ENCODE results near the gene TMEM114. TPM values are rescaled to one million over a fixed set of nuclear protein-coding genes. Genes with fewer than 3 reads are reported as not detected.
"Not testable (repeated sequence)": the region's sequence is repeated elsewhere in the genome, so short reads cannot be mapped to it uniquely, and the experiment has no call there.

The TMEM114 gene
- polyA plus RNA-seq, 1 donor = 0.49 TPM

DNA sequence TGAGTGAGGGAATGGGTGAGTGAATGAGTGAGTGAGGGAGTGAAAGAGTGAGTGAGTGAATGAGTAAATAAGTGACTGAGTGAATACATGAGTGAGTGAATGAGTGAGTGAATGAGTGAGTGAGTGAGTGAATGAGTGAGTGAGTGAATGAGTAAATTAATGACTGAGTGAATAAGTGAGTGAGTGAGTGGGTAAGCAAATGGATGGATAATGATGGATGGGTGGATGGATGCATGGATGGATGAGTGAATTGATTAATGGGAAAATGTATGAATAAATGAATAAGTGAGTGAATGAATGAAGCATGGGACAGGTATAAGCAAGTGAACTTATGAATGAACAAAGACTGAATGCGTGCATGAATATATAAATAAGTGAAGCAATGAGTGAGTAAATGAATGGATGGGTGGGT is 25.4 kb downstream of the TMEM114 start:
- H3K27ac ChIP-seq (ENCODE audit: low read length) = no peak overlapping the region
- no peak for DNase-seq
- no peaks in the 10 kb centered on the region for H3K9me3 ChIP-seq (ENCODE audit: control insufficient read depth, low read depth, low read length)
- H3K4me3 ChIP-seq (ENCODE audit: low read length) = no peak overlapping the region
- WGBS (ENCODE audit: insufficient coverage, low lambda C conversion rate) = 83% methylated on average over 1 of the region's 1 CpG
- H3K27me3 ChIP-seq (ENCODE audit: control insufficient read depth, insufficient read depth, low read length) = peaks cover under 1% of the 10 kb centered on the region
- H3K4me1 ChIP-seq (ENCODE audit: control insufficient read depth, insufficient read depth, low read length) = no peaks in the 10 kb centered on the region
- H3K36me3 ChIP-seq (ENCODE audit: control insufficient read depth, insufficient read depth, low read length) = no peaks in the 10 kb centered on the region

- H3K9me3 ChIP-seq (ENCODE audit: control insufficient read depth, low read depth, low read length); H3K36me3 ChIP-seq (ENCODE audit: control insufficient read depth, insufficient read depth, low read length); H3K27me3 ChIP-seq (ENCODE audit: control insufficient read depth, insufficient read depth, low read length); H3K4me3 ChIP-seq (ENCODE audit: low read length); DNase-seq; H3K4me1 ChIP-seq (ENCODE audit: control insufficient read depth, insufficient read depth, low read length); H3K27ac ChIP-seq (ENCODE audit: low read length): not testable (repeated sequence)
- WGBS (ENCODE audit: insufficient coverage, low lambda C conversion rate) = 100% methylated on average over 1 of the region's 3 CpGs
These were observed 26.3 kb downstream of the TMEM114 start for GRCh38 chr16:8563944-8564540.

- Histone ChIP-seq H3K4me1 (ENCODE audit: control insufficient read depth, insufficient read depth, low read length) (no peaks in the 10 kb centered on the region), H3K27ac (ENCODE audit: low read length) (no peak overlapping the region), H3K9me3 (ENCODE audit: control insufficient read depth, low read depth, low read length) (no peaks in the 10 kb centered on the region), H3K27me3 (ENCODE audit: control insufficient read depth, insufficient read depth, low read length) (no peaks in the 10 kb centered on the region), H3K4me3 (ENCODE audit: low read length) (no peak overlapping the region), H3K36me3 (ENCODE audit: control insufficient read depth, insufficient read depth, low read length) (no peaks in the 10 kb centered on the region)
- 96% methylated on average over 2 of the region's 2 CpGs for WGBS (ENCODE audit: insufficient coverage, low lambda C conversion rate)
- no peak for DNase-seq
These were observed 28.8 kb downstream of the TMEM114 start for GRCh38 chr16:8561496-8561895.

DNA sequence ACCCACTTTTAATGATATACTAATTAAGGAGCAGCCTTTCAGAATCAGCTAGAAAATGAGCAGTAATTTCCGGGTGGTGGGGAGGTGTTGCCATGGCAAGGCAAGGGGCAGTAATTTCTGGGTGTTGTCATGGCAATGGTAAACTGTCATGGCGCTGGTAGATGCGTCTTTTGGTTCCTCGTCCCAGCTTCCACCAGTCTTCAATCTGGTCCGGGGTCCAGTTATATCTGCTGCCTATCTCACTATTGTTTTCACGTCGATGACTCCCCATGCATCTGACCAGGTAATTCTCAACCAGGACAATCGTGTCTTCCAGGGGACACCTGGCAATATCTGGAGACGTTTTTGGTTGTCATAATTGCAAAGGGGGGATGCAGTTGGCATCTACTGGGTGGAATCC is 34.9 kb downstream of the TMEM114 start:
- Histone ChIP-seq H3K36me3 (ENCODE audit: control insufficient read depth, insufficient read depth, low read length) (no peaks in the 10 kb centered on the region), H3K9me3 (ENCODE audit: control insufficient read depth, low read depth, low read length) (no peaks in the 10 kb centered on the region), H3K27me3 (ENCODE audit: control insufficient read depth, insufficient read depth, low read length) (no peaks in the 10 kb centered on the region), H3K4me1 (ENCODE audit: control insufficient read depth, insufficient read depth, low read length) (peaks cover 3% of the 10 kb centered on the region), H3K27ac (ENCODE audit: low read length) (no peak overlapping the region), H3K4me3 (ENCODE audit: low read length) (no peak overlapping the region)
- no peak for DNase-seq
- WGBS (ENCODE audit: insufficient coverage, low lambda C conversion rate) = no CpG with 5 or more reads among the region's 9 CpGs

GRCh38 chr16:8554881-8555280 is 35.4 kb downstream of the TMEM114 start:
- Histone ChIP-seq H3K27me3 (ENCODE audit: control insufficient read depth, insufficient read depth, low read length) (no peaks in the 10 kb centered on the region), H3K4me1 (ENCODE audit: control insufficient read depth, insufficient read depth, low read length) (peaks cover 3% of the 10 kb centered on the region), H3K36me3 (ENCODE audit: control insufficient read depth, insufficient read depth, low read length) (no peaks in the 10 kb centered on the region), H3K27ac (ENCODE audit: low read length) (no peak overlapping the region), H3K4me3 (ENCODE audit: low read length) (no peak overlapping the region), H3K9me3 (ENCODE audit: control insufficient read depth, low read depth, low read length) (no peaks in the 10 kb centered on the region)
- DNase-seq = no peak
- WGBS (ENCODE audit: insufficient coverage, low lambda C conversion rate) = no CpG with 5 or more reads among the region's 2 CpGs

GRCh38 chr16:8554022-8554421 is 36.3 kb downstream of the TMEM114 start:
- H3K4me1 ChIP-seq (ENCODE audit: control insufficient read depth, insufficient read depth, low read length) = peaks cover 3% of the 10 kb centered on the region
- DNase-seq = no peak
- no peak overlapping the region for H3K4me3 ChIP-seq (ENCODE audit: low read length)
- H3K36me3 ChIP-seq (ENCODE audit: control insufficient read depth, insufficient read depth, low read length) = no peaks in the 10 kb centered on the region
- 80% methylated on average over 1 of the region's 4 CpGs for WGBS (ENCODE audit: insufficient coverage, low lambda C conversion rate)
- no peak overlapping the region for H3K27ac ChIP-seq (ENCODE audit: low read length)
- H3K9me3 ChIP-seq (ENCODE audit: control insufficient read depth, low read depth, low read length) = no peaks in the 10 kb centered on the region
- H3K27me3 ChIP-seq (ENCODE audit: control insufficient read depth, insufficient read depth, low read length) = no peaks in the 10 kb centered on the region

DNA sequence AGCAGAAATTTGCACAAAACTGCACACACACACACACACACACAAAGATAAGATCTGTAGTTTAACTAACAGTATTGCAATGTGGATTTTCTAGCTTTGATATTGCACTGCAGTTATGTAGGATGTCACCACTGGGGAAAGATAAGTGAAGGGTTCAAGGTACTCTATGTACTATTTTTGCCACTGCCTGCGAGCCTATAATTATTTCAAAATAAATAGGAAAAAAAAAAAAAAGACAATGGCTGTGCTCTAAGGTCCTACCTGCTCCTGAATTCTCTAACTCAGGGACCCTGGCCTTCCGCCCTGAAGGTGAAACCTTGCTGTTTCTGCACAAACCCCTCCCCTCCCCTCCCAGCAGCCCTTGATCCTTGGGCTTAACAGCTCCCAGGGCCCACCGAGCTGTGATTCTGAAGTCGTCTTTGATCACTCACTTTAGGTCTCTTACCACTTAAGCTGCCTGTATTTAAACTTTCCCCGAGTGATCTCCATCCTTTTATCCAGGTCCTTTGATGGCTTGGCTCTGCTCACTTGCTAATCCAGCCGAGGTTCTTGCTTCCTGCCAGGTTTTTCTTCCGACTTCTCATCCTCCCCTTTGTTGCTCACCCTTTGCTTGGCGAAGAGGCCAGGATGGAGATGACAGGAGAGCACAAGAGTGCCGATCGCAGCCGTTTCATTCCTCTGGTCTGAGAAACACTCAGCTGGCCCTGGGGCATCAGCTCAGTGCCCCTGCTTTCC is 37.7 kb downstream of the TMEM114 start:
- Histone ChIP-seq H3K27ac (ENCODE audit: low read length) (no peak overlapping the region), H3K9me3 (ENCODE audit: control insufficient read depth, low read depth, low read length) (no peaks in the 10 kb centered on the region), H3K27me3 (ENCODE audit: control insufficient read depth, insufficient read depth, low read length) (no peaks in the 10 kb centered on the region), H3K36me3 (ENCODE audit: control insufficient read depth, insufficient read depth, low read length) (no peaks in the 10 kb centered on the region), H3K4me3 (ENCODE audit: low read length) (no peak overlapping the region), H3K4me1 (ENCODE audit: control insufficient read depth, insufficient read depth, low read length) (peaks cover 10% of the 10 kb centered on the region)
- 67% methylated on average over 2 of the region's 11 CpGs for WGBS (ENCODE audit: insufficient coverage, low lambda C conversion rate)
- no peak for DNase-seq

DNA sequence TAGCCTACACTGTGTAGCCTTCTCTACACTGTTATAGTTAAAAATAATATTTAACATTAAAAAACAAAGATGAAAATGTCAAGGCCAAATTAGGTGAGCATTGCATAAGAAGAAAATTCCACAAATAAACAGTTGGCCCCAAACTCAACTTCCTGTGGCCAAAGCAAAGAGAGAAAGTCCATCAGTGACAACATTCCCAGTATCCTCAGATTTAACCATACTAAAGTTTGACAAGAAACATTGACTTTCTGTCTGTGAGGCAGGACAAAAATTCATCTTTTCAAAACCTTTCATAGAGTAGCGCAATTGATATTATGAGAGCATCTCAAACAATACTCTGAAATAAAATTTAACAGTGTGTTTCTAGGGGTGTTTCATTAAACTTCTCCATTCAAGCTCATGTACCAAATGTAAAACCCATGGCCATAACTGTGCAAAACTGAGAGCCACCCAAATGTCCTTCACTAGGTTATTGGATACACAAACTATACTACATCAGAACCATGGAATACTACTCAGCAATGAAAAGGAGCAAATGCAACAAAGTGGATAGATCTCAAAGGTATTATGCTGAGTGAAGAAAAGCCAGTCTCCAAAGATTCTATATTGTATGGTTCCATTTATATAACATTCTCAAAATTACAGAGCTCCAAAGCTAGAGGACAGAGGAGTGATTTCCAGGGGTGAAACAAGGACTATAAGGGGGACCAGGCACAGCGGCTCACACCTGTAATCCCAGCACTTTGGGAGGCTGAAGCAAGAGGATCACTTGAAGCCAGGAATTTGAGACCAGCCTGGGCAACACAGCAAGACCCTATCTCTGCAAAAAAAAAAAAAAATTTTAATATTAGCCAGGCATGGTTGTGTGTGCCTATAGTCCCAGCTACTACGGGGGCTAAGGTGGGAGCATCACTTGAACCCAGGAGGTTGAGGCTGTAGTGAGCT is 38.7 kb downstream of the TMEM114 start:
- WGBS (ENCODE audit: insufficient coverage, low lambda C conversion rate) = no CpG with 5 or more reads among the region's 3 CpGs
- Histone ChIP-seq H3K9me3 (ENCODE audit: control insufficient read depth, low read depth, low read length) (no peaks in the 10 kb centered on the region), H3K27me3 (ENCODE audit: control insufficient read depth, insufficient read depth, low read length) (no peaks in the 10 kb centered on the region)

GRCh38 chr16:8550728-8551387 is 39.5 kb downstream of the TMEM114 start:
- Histone ChIP-seq H3K27ac (ENCODE audit: low read length) (no peak overlapping the region), H3K9me3 (ENCODE audit: control insufficient read depth, low read depth, low read length) (no peaks in the 10 kb centered on the region), H3K4me3 (ENCODE audit: low read length) (no peak overlapping the region), H3K36me3 (ENCODE audit: control insufficient read depth, insufficient read depth, low read length) (no peaks in the 10 kb centered on the region), H3K27me3 (ENCODE audit: control insufficient read depth, insufficient read depth, low read length) (no peaks in the 10 kb centered on the region), H3K4me1 (ENCODE audit: control insufficient read depth, insufficient read depth, low read length) (peaks cover 18% of the 10 kb centered on the region)
- 0% methylated on average over 1 of the region's 9 CpGs for WGBS (ENCODE audit: insufficient coverage, low lambda C conversion rate)
- DNase-seq = no peak

More for the DNA sequence above, 38.7 kb downstream of the TMEM114 start:
- Histone ChIP-seq H3K36me3 (ENCODE audit: control insufficient read depth, insufficient read depth, low read length) (no peaks in the 10 kb centered on the region), H3K4me1 (ENCODE audit: control insufficient read depth, insufficient read depth, low read length) (peaks cover 14% of the 10 kb centered on the region), H3K4me3 (ENCODE audit: low read length) (no peak overlapping the region), H3K27ac (ENCODE audit: low read length) (no peak overlapping the region)
- no peak for DNase-seq

DNA sequence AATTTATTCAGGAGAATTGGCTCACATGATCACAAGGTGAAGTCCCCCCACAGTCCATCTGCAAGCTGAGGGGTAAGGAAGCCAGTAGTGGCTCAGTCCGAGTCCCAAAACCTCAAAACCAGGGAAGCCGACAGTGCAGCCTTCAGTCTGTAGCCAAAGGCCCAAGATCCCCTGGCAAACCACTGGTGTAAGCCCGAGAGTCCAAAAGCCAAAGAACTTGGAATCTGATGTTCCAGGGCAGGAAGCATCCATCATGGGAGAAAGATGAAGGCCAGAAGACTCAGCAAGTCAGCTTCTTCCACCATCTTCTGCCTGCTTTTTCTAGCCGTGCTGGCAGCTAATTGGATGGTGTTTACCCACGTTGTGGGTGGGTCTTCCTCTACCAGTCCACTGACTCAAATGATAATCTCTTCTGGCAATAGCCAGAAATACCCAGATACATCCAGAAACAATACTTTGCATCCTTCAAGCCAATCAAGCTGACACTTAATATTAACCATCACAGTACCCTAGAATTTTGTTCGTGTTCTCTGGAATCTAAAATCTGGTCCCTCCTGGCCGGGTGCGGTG is 40.4 kb downstream of the TMEM114 start:
- Histone ChIP-seq H3K36me3 (ENCODE audit: control insufficient read depth, insufficient read depth, low read length) (no peaks in the 10 kb centered on the region), H3K4me3 (ENCODE audit: low read length) (no peak overlapping the region), H3K27ac (ENCODE audit: low read length) (no peak overlapping the region), H3K4me1 (ENCODE audit: control insufficient read depth, insufficient read depth, low read length) (peaks cover 21% of the 10 kb centered on the region), H3K27me3 (ENCODE audit: control insufficient read depth, insufficient read depth, low read length) (no peaks in the 10 kb centered on the region), H3K9me3 (ENCODE audit: control insufficient read depth, low read depth, low read length) (no peaks in the 10 kb centered on the region)
- no peak for DNase-seq
- no CpG with 5 or more reads among the region's 8 CpGs for WGBS (ENCODE audit: insufficient coverage, low lambda C conversion rate)

Data from large intestine (tissue), 3 donors.